B cell (primary cell): Measurements from ENCODE around the gene TGFBR3.

Source experiments
- CTCF ChIP-seq: fragments of 200-600 bp; IDR thresholded peaks from one replicate; pipeline ENCODE4 v1.8.0; 2022; ENCODE audit warnings: antibody characterized with exemption, mild to moderate bottlenecking
- EZH2 ChIP-seq: IDR thresholded peaks from 2 replicates; pipeline ENCODE4 v1.6.1; 2012; ENCODE audit warnings: borderline replicate concordance, low read depth, mild to moderate bottlenecking, moderate library complexity, low read length; ENCODE audit not compliant: insufficient read depth, poor library complexity, severe bottlenecking

- TF ChIP-seq CTCF (no peak), EZH2 (no peak)
These were observed 43.9 kb downstream of the TGFBR3 start for GRCh38 chr1:91842056-91842455.
